B cell (primary cell): ENCODE measurements around the gene HSPBP1. TPM values are rescaled to one million over a fixed set of nuclear protein-coding genes. Genes with fewer than 3 reads are reported as not detected.

Source experiments
- ATAC-seq: fragments of 200-7000 bp; cut with Tn5 transposase; one replicate; pipeline ENCODE4 v1.10.0; 2021; ENCODE audit warnings: low read depth, mild to moderate bottlenecking, moderate number of reproducible peaks, moderate library complexity
- CTCF ChIA-PET: fragments of 350-600 bp; sonication (Branson Sonifier 250); formaldehyde crosslinking; loops from one replicate; lab custom pipeline; 2021; ENCODE audit warnings: antibody characterized with exemption, inconsistent platforms; lab: Charles Lee
- POLR2A ChIA-PET: fragments of 350-600 bp; sonication (Branson Sonifier 250); formaldehyde crosslinking; loops from one replicate; lab custom pipeline; 2021; ENCODE audit warnings: antibody characterized with exemption; lab: Charles Lee
- DNase-seq: peaks from one replicate; pipeline ENCODE4 v3.0.0; 2013
- H2AFZ ChIP-seq: 2 replicates; pipeline ENCODE4 v1.6.1; 2012; ENCODE audit warnings: mild to moderate bottlenecking, low read depth, low read length; ENCODE audit not compliant: insufficient read depth, poor library complexity, severe bottlenecking
- H3K27ac ChIP-seq, 2 donors: 1 replicate in 1 of 2; 2 replicates in 1 of 2; pipeline ENCODE4 v1.5.1; 2012 to 2013; ENCODE audit warnings: low read length in 2 of 2, mild to moderate bottlenecking in 2 of 2, moderate library complexity in 1 of 2
- H3K27me3 ChIP-seq, 4 experiments: fragments of 200-600 bp in 1 of 4; sonication (generic) in 1 of 4; replicated peaks in 1 of 4; 1 replicate in 2 of 4; 2 replicates in 2 of 4; pipeline versions ENCODE4 v1.6.1 to v1.7.0; 2013 to 2016; ENCODE audit warnings: low read length in 3 of 4, mild to moderate bottlenecking in 2 of 4, mixed read lengths in 1 of 4, moderate library complexity in 1 of 4; ENCODE audit not compliant: insufficient read depth in 4 of 4, control insufficient read depth in 3 of 4; ENCODE audit errors: control extremely low read depth in 1 of 4
- H3K36me3 ChIP-seq, 2 experiments: replicated peaks in 1 of 2; 1 replicate in 1 of 2; 2 replicates in 1 of 2; pipeline versions ENCODE4 v1.6.1 to v1.7.1; 2013; ENCODE audit warnings: low read length in 1 of 2; ENCODE audit not compliant: insufficient read depth in 2 of 2, control insufficient read depth in 1 of 2; ENCODE audit errors: control extremely low read depth in 1 of 2, extremely low read depth in 1 of 2
- H3K4me1 ChIP-seq, 2 donors: fragments of 200-600 bp in 1 of 2; sonication (generic) in 1 of 2; 1 replicate in 1 of 2; 2 replicates in 1 of 2; pipeline versions ENCODE4 v1.5.1 to v1.6.1; 2013 to 2017; ENCODE audit warnings: low read length in 2 of 2; ENCODE audit not compliant: control insufficient read depth in 2 of 2, insufficient read depth in 2 of 2
- H3K4me2 ChIP-seq: replicated peaks from 2 replicates; pipeline ENCODE3; 2012; ENCODE audit warnings: mild to moderate bottlenecking, low read depth, low read length; ENCODE audit not compliant: poor library complexity, severe bottlenecking
- H3K4me3 ChIP-seq, 5 experiments: fragments of 200-600 bp in 1 of 5; sonication (generic) in 1 of 5; 1 replicate in 3 of 5; 2 replicates in 2 of 5; pipeline versions ENCODE4 v1.5.1 to v1.7.0; 2011 to 2016; ENCODE audit warnings: low read length in 4 of 5, mild to moderate bottlenecking in 4 of 5, low read depth in 2 of 5, control low read depth in 1 of 5, moderate library complexity in 1 of 5; ENCODE audit not compliant: insufficient read depth in 1 of 5; ENCODE audit errors: control extremely low read depth in 1 of 5, extremely low read depth in 1 of 5
- H3K79me2 ChIP-seq: fragments of 200-600 bp; sonication (generic); one replicate; pipeline ENCODE4 v1.6.0; 2016; ENCODE audit warnings: low read length; ENCODE audit not compliant: control insufficient read depth, insufficient read depth
- H3K9ac ChIP-seq: fragments of 200-600 bp; sonication (generic); 2 replicates; pipeline ENCODE4 v1.6.1; 2017; ENCODE audit warnings: mild to moderate bottlenecking, low read length, moderate library complexity
- H3K9me3 ChIP-seq, 3 donors: one replicate each; pipeline versions ENCODE4 v1.6.1 to v1.7.1; 2013; ENCODE audit warnings: low read length in 2 of 3; ENCODE audit not compliant: control insufficient read depth in 2 of 3, insufficient read depth in 1 of 3; ENCODE audit errors: control extremely low read depth in 1 of 3
- H4K20me1 ChIP-seq: 2 replicates; pipeline ENCODE4 v1.6.0; 2012; ENCODE audit warnings: mild to moderate bottlenecking, low read length; ENCODE audit not compliant: insufficient read depth, control insufficient read depth, poor library complexity, severe bottlenecking
- H3K27ac Mint-ChIP-seq: one replicate; pipeline ENCODE4 v1.8.0; 2021; ENCODE audit warnings: mixed read lengths
- H3K27me3 Mint-ChIP-seq: one replicate; pipeline ENCODE4 v1.8.0; 2021; ENCODE audit warnings: mixed read lengths
- H3K4me1 Mint-ChIP-seq: one replicate; pipeline ENCODE4 v1.8.0; 2021; ENCODE audit warnings: mixed read lengths
- H3K4me3 Mint-ChIP-seq: one replicate; pipeline ENCODE4 v1.8.0; 2021; ENCODE audit warnings: mixed read lengths
- H3K9me3 Mint-ChIP-seq: one replicate; pipeline ENCODE4 v1.8.0; 2022; ENCODE audit warnings: mixed read lengths; ENCODE audit not compliant: insufficient read depth
- CTCF ChIP-seq: fragments of 200-600 bp; IDR thresholded peaks from one replicate; pipeline ENCODE4 v1.8.0; 2022; ENCODE audit warnings: antibody characterized with exemption, mild to moderate bottlenecking
- WGBS: methylation state at CpG from one replicate; pipeline ENCODE4 v1.1.5; 2013; ENCODE audit warnings: missing lambda C conversion rate; ENCODE audit not compliant: insufficient coverage; 5-methylcytosine and 5-hydroxymethylcytosine counted together
- intact Hi-C: fragments of 100-400 bp; cut with micrococcal nuclease; formaldehyde crosslinking; loops from one replicate; pipeline ENCODE4 v1.10.0; 2022
- polyA plus RNA-seq: library from polyadenylated mRNA; depleted of rRNA; stranded (reverse); fragments of >200 nt; gene quantifications from 2 replicates; pipeline ENCODE4 v1.2.3, GENCODE V29; 2012
- total RNA-seq, 2 donors: library from RNA; stranded (reverse); fragments of 120-200 nt in 1 of 2; gene quantifications; 1 replicate in 1 of 2; 2 replicates in 1 of 2; pipeline versions ENCODE4 v1.2.3 to v1.2.4, GENCODE V29; 2013 to 2022

HSPBP1 gene
- total and polyA plus RNA-seq, 2 donors (not counting 1 experiment from before 2014, with no cell fraction given), result 15.6 to 19.0 TPM

DNA sequence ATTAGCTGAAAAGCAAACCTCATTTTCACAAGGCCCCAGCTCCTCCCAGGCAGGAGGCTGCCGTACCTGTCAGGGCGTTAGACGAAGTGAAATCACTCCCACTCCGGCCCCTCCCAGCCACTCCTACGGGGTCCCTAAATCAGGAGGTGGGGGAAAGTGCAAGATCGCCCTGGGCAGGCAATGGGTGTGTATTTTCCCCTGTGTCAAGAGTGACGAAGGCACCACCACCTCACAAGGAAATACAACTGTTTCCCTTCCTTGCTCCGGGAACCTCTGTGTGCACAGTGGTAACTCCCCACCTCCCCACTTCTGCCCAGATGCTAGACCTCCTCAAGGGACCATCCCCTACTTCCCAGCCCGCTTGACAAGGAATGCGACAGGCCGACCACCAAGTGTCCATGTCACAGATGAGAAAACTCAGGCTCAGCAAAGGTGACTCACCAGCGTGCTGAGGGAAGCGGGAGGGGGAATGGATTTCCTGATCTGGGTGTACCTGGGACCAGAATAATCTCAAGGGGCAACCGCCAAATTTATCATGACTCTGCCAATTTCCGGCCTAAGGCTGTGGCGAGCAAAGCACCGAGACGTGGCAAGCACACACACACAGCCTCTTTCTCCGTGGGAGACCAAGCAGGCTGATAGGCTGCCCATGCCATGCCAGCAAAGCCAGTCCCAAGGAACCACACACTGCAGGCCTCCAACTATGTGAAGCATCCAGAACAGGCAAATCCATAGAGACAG, 28.4 kb downstream of the HSPBP1 start:
- Histone ChIP-seq H3K27me3 (no peaks in the 10 kb centered on the region), H3K9ac (peak overlapping the region; percentile 51), H3K4me3 (peak overlapping the region in 3 of 5 experiments; percentile 9 to 50 (median 37)), H3K36me3 (peaks cover 0 to 27% of the 10 kb centered on the region in 2 experiments), H2AFZ (no peak overlapping the region), H3K4me2 (peak overlapping the region; percentile 78), H3K4me1 (peaks cover 87 to 98% of the 10 kb centered on the region in 2 donors), H4K20me1 (peaks cover 89% of the 10 kb centered on the region), H3K9me3 (no peaks in the 10 kb centered on the region), H3K79me2 (peaks cover 90% of the 10 kb centered on the region), H3K27ac (peak overlapping the region; percentile 61 to 94)
- CTCF ChIA-PET, result interaction anchor here (0.6 to 5.9 kb wide), 4 partner anchors 28 to 928 kb away, joined by 3 to 56 read pairs (median 4); partner anchors contain the start of genes BRSK1 and HSPBP1
- DNase-seq (peak; percentile 52), ATAC-seq (peak; percentile 8)
- 0% methylated on average over 12 of the region's 19 CpGs for WGBS
- Mint-ChIP-seq H3K4me1 (peaks cover 86% of the 10 kb centered on the region), H3K9me3 (no peaks in the 10 kb centered on the region), H3K27me3 (no peaks in the 10 kb centered on the region), H3K27ac (peak overlapping the region; percentile 95), H3K4me3 (peak overlapping the region; percentile 94)
- intact Hi-C loops, result loop anchor here (10.0 kb wide), 2 partner anchors 353 to 383 kb away; partner anchors contain the start of genes ZNF524 and ZNF865
- TF ChIP-seq CTCF, result no peak
- POLR2A ChIA-PET, result interaction anchor here (1.0 kb wide), 1 partner anchor 8 kb away, joined by 3 read pairs; no protein-coding TSS in a partner anchor
